COLO829 (cell line): ENCODE data around the gene TBRG4.
"Not testable (repeated sequence)": the region's sequence is repeated elsewhere in the genome, so short reads cannot be mapped to it uniquely, and the experiment has no call there.

Source experiments
- DNase-seq: peaks from one replicate; pipeline ENCODE4 v3.0.0; 2012; ENCODE audit warnings: low spot score

The TBRG4 gene

DNA sequence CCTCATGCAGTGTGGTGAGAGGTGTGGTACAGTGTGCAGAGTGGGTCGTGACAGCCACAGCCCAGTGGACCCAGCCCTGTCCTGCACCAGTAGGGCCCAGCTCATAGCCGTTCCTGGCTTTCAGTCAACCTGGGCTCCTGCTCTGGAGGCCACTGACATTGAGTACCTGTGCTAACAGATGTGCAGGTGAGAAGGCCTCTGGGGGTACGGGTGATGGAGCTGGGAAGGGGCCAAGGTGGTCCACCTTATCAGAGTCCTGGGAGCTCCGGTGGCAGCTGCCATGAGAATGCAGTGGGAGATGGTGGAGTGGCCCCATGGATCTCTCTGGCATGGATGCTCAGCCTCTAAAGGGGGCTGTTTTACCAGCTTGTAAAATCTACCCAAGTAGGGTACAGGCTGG, 6.1 kb upstream of the TBRG4 start:
- no peak for DNase-seq

DNA sequence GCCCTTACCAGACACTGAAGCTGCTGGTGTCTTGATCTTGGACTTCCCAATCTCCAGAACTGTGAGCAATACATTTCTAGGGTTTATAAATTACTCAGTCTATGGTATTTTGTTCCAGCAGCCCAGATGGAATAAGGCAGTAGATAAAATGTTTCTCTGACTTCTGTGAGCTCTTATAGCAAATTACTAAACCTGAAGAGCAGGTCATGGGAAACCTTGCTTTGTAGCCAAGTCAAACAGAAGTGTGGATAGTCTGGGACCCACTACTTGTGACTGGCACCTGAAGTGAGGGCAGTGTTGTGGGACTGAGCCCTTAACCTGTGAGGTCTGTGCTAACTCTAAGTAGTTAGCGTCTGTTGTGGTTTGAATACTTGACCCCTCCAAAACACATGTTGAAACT, 4.6 kb upstream of the TBRG4 start:
- DNase-seq, result no peak

DNA sequence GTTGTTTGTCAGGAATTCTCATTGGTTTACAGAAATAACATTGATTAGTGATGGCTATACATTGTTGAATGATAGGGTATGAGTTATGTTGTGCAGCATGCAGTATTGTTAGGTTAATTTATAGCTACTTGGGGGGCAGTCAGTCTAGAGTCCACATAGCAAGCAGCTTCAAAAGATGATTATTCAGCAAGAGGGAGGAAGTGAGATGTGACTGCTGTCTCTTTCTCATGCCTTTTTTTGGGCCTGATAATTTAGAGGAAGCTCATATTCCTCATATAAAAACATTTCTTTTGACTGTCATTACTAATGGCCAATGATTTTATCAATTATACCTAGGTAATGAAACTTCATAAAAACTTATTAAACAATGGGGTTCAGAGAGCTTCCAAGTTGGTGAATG, 3.4 kb upstream of the TBRG4 start:
- no peak for DNase-seq

DNA sequence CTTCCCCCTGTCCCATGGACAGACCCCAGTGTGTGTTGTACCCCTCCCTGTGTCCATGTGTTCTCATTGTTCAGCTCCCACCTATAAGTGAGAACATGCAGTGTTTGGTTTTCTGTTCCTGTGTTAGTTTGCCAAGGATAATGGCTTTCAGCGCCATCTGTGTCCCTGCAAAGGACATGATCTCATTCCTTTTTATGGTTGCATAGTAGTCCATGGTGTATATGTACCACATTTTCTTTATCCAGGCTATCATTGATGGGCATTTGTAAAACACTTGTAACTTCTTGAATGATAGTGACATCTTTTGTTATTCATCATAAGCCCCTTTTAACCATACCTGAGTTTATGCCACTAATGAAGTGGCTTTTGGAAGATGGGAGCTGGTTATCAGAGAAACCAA, 2.8 kb upstream of the TBRG4 start:
- DNase-seq, result not testable (repeated sequence)

DNA sequence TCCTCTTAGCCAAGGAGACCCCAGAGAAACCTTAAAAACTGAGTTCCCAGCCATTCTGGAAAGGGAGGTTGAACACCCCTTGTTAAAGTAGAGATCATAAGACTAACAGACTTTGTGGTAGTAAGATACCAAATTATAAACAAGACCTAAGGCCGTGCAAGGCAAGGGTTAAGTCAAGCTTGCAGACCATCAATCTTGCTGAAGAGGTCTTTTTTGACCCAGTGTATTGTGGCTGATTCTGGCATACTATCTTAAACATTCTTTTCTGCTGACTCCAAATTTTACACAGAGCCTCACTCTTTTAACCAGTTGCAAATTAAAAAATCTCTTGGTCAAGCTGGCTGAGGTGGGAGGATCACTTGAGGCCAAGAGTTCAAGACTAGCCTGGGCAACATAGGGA, 1.2 kb upstream of the TBRG4 start:
- DNase-seq, result no peak

DNA sequence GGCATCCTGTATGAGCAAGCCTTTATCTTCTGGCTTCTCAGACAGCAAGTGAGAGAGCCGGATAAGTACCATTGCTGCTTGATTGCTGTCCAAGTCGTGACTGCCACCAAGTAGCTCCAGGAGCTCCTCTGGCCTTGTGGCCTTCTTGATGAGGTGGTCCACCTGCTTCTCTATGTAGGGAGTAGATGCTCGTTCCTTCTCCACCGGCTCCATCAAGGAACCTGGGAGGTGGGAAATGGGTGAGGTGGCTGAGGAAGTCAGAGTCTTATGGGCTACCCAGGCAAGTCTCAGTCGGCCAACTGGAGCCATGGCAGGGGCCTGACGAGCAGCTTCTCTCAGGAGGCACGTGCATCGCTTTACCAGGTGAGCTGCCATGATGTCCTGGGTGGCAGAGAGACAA, 2.6 kb downstream of the TBRG4 start:
- DNase-seq, result no peak

DNA sequence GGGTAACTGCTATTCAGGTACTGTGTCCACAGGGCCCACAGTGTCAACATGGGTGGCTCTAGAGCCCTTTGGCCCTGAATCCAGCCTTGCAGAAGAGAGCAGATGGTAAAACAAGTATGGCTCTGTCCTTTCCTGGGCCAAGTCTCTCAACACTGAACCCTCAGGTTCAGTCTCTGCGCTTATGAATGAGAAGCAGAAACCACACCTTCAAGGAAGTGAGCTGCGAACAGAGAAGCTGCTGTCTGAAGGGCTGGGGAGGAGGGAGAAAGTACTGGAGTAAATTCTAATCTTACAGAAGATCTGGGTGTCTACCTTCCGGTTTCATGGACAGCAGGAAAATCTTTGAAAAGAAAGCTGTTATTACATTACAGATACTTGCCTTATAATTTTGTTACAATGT, 4.1 kb downstream of the TBRG4 start:
- DNase-seq, result peak; percentile 97

DNA sequence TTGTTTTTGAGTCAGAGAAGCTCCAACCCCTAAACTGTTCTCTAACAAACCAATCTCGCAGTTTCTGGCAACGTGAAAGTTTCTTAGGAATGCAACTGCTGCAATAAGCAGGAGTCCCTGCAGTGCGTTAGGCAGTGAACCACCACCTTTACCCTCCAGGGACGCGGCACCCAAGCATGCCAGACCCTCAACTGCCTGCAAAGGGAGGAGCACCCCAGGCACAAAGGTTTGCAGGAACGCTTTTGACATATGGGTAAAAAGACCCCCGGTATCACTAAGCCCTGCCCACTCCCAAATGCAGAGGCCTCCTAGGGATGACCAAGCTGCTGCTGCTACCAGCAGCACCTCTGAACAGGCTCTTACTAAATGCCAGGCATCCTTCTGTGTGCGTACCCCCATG, 4.7 kb downstream of the TBRG4 start:
- no peak for DNase-seq

DNA sequence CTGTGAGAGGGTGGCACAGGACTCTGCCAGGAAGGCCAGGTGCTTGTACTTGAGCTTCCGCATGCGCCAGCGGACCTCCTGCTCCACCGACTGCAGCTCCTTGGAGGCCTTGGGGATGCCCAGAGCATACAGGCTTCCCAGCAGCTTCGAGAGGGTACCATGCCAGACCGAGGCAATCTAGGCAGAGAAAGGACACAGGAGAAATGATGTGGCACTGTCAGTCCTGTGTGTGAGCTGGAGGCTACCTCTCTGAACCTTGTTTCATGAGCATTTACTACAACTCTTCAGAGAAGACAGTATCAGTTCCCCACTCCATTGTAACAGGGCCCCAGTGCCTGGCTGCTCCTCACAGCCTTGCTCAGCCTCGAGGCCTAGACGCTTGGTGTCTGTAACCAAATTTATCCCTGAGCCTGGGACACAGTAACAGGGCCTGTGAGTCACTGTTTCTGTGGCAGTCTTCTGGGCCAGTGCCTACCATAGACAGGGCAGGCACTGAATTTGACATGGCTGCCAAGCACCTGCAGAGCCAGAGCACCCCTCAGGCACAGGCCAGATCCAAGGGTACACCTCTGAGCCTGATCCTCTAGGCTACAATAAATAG, 5.8 kb downstream of the TBRG4 start:
- no peak for DNase-seq

DNA sequence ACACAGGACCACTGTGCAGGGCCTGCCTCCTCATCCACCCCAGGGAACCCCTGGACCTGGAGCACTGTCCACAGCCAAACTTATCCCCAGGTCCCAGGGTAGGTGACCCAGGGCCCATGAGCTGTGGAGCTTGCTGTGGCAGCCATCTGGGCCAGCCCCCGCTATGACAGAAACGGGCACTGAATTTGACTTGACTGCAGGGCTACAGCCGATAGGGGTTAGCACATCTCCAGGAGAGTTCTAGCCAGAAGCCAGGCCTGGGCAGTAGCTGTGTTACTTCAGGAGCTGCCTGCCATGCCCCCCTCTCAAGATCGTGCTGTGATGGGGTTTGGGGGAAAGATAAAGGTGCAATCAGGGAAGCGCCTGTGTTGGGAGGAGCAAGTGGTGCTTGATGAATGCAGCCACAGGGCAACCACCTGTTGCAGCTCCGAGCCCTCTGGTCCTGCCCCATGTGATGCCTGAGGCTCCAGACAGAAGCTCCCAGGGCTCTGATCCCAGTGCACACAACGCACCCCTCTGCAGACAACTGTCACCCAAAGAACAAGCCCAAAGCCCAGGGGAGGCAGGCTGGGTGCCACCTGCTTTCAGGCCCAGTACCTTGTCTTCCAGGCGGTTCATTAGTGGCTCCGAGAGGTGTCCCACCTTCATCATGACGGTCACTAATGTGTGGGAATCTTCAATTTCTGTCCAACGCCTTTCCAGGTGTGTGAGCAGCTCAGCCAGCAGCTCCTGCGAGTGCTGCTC, 6.5 kb downstream of the TBRG4 start:
- no peak for DNase-seq

DNA sequence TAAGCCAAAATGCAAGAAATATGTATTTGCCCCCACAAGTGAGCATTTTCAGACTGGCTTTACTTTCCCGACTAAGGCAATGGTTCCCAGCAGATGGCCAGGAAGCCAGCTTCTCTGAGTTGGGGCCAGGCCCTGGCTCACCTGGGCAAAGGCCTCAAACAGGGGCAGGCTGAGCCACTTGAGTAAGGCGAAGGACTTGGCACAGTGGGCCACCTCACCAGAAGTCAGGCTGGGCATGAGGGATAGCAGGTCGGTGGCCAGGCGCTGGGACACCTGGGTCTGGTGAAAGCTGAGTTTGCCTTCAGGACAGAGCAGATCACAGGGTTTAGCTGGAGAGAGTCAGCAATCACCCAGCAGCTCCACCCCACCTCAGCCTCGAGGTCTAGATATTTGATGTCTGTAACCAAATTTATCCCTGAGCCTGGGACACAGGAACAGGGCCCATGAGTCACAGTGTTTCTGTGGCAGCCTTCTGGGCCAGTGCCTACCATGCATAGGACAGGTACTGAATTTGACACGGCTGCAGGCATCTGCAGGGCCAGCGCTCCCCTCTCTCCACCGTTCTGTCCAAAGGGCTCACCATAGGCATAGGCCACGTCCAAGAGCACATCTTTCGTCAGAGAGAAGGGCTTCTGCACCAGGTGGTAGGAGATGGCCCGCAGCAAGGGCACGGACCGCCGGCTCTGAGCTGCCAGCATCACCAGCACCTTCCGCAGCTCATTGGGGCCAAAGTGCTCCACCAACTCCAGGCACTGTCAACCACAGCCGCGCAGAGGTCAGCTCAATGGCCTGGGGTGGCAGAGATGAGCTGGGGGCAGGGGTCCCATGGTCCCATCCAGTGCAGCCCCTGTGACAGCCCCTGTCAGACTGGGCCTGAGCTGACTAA, 7.3 kb downstream of the TBRG4 start:
- no peak for DNase-seq

DNA sequence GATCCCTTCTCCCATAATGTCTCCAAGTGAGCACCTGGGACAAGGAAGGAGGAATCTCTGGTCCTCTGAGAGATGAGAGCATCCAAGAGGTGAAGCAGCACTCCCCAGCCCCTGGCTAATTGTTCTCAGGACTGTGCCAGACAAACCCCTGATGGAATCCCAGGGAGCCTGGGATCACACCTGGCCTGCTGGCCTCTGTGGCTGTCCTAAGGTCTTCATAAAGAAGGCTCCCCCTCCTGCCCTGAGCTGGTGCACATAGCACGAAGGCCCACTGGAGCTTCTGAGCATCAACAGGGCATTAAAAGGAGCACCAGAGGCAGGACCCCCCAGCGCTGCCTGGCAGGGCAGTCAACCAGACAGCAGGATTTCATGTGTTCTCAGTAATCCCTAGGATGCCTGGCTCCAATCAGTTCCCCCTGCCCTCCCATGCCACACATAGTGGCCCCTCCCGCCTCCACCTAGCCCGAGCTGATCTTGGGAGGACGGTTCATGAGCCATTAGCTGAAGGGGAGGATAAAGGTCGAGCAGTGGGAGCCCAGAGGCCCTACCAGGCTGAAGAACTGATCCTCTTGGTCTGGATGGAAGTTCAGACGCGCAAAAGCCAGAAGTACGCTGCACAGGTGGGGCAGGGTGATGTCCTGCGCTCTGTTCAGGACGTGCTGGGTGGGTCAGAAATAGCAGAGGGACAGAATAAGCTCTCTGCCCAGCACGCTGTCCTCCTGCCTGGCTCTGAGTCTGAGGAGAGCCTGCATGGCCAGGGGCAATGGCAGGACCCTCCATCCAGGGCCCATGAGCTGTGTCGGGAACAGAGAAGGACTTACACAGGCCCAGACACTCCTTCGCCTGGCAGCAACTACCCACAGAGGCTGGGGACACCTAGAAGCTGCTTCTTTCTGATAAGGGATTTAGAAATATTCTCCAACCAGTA, 8.4 kb downstream of the TBRG4 start:
- DNase-seq, result no peak

DNA sequence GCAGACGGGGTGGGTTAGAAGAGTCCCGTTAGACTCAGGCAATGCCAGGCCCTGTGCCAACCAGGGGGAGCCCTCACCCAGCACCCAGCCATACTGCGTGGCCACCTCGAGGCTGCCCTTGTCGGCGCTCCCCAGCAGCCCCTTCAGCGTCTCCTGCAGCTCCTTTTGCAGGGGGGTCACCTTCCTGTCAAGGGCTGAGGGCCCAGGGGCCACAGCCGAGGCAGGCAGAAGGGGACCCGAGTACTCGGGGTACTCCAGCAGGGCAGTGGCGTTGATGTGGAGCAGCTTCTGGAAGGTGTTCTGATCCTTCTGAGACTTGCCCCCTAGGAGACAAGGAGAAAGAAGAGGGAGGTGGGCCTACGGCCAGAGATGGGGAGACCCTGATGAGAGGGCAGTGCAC, 9.7 kb downstream of the TBRG4 start:
- no peak for DNase-seq

DNA sequence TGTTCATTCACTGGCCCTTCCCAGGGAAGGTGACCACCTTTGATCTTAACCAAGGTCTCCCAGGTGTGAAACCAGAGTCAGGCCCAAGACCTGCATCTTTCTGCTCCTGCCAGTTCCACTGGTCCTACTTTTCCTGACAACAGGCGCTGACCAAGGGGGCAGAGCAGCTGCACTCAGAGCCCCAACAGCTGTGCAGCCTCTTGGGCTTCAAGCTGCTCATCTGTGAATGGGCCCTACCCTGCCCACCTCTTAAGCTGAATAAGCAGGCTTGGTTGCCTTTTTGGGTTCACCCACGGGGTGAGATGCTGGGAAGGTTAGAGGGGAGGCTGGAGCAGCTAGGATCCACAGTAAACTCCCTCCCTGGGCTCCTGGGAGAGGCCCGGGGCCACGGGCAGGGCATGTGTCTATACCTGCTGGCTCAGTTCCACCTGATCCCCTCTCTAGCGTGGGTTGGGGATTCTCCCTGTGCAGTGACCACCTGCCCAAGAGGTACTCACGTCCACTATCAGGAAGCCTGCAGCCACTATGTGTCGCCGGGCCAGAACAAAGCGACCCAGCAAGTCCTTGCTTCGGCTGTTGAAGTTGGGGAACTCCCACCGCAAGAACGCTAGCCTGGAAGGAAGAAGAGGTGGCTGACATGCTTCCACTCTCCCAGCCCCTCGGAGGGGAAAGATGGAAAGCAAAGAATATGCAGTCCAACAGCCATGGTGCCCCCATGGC, 10.6 kb downstream of the TBRG4 start:
- DNase-seq, result no peak

DNA sequence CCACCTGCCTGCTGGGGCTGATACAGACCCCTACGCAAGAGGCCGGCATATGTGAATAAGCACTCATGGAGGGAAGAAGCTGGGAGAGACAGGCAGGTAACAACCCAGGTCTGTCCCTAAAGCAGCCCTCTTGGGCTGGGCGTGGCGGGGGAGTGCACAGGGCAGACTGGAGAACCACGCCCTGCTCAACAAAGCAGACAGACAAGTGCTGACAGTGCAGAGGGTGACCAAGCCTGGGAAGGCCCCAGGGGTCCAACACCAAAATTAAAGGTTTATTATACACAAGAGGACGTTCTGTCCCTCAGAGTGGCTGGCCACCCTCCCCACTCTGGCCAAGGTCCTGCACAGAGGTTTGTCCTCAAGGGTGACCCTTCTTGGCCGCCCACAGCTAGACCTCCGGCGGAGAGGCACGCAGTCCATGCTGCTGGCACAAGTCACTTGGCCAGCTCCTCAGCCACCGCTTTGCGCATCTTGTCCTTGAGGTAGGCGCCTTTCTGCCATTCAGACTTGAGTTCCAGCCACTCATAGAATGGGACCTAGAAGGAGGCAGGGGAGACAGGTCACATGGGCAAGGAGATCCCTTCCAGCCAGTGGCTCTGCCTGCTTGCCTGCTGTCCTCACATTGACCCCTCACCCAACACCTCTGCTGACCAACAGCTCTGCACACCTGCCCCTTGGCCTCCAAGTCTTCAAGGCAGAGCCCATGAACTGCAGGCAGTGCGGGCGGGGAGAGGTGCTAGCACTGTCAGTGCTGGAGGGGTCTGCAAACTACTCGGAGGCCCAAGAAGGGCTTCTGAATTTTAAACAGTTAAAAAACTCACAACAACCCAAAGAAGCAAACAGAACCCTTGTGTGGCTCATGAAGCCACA, 11.4 kb downstream of the TBRG4 start:
- no peak for DNase-seq

DNA sequence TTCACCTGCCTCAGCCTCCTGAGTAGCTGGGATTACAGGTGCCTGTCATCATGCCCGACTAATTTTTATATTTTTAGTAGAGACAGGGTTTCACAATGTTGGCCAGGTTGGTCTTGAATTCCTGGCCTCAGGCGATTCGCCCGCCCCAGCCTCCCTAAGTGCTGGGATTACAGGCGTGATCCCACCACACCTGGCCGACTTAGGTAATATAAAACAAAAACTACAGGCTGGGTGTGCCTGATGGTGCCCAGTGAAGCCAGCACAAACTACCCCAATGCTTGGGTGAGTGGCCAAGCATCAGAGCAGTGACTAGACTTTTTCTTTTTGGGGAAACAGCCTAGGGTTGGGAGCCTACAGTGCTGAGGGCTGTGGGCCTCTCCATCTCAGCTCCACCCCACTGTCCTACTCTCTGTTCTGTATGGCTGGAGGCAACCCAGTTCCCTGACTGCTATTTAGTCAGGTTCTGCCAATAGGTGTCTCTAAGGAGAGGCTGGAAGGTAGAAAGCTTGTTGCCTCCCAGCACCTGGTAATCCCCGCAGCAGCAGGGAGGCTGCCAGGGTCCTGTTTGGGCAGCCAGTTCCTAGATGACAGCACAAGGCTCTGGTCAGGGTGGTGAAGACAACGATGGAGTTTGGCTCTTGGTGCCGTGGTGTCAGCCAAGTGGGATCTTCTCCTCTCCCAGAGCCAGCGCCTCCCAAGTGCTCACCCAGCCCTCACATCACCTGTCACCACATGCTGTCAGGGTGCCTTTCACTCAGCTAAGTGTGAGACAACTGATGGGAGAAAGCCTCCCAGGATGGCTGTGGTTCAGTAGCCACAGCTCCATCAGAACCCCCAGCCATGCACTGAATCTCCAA, 12.3 kb downstream of the TBRG4 start:
- DNase-seq, result no peak

DNA sequence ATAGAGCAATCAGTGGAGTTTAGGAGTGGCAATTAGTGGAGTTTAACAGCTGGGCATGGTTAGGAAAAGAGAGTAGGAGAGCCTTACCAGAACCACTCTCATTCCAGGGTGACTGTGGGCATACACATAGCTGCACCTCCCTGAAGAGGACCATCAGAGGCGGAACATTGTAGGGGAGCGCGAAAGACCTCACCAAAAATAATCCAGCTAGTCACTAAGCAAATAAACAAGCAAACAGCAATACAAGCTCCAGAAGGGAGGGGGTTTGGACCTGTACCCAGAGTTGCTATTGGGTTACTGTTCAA, 18.6 kb downstream of the TBRG4 start:
- no peak for DNase-seq

DNA sequence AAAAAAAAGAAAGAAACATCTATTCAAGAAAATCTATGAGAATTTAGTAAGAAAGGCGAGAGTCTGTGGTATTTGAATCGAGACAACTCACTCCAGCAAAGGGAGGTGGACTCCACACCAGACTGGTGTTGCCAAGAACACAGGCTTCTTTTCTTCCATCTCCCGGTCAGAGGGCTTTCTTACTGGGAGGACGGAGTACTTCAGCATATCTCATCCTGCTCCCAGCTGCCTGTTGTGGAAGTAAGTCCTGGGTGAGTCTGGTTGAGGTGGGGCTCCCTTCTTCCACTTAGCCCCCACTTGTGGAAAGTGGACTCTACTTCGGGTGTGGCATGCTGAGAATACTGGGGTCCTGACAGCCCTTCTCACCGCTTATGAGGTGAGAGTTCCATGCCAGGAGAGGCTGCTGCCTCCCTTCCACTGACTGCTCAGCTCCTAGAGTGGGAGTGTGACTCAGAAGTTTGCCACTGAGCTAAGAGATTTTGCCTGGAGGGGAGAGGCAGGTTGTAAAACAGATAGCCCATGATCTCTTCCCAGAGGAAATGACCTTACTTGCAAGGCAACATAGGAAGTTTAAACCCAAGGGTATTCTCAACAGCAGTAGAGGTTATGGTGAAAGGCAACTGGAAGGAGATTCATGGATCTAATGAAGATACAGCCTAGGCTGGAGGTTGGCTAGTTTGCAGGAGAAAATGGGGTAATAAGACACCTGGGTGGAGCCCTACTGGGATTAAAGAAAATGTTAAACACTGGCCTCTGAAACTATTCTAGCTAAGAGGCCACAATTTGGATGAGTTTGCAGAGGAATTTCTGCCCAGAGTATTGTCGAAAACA, 19.2 kb downstream of the TBRG4 start:
- DNase-seq, result peak; percentile 93
